Measurements from ENCODE around the gene HTR6. TPM values are rescaled to one million over a fixed set of nuclear protein-coding genes. Genes with fewer than 3 reads are reported as not detected.

The HTR6 gene
- total RNA-seq, 2 experiments from 2014 or later = not detected

GRCh38 chr1:19682901-19683300 lies 18.2 kb downstream of the HTR6 start:
- H2AFZ ChIP-seq (ENCODE audit: low read length) = no peak overlapping the region
- H3K9me2 ChIP-seq (ENCODE audit: insufficient read depth, low read length) = no peaks in the 10 kb centered on the region
- POLR2A ChIA-PET = interaction anchor here (0.7 kb wide), 1 partner anchor 207 kb away, joined by 10 read pairs; no protein-coding TSS in a partner anchor
- TF ChIP-seq CTCF (conservative IDR thresholded peaks at IDR 0.05; ENCODE audit: low read length) (no peak), EZH2phosphoT487 (IDR thresholded peaks at IDR 0.05; ENCODE audit: borderline replicate concordance, low read depth, low read length) (no peak)
- no TSS peak for BruUV-seq (replicated peaks)
- no peaks in the 10 kb centered on the region for H3K36me3 ChIP-seq (ENCODE audit: insufficient read depth, low read length)
- no peaks in the 10 kb centered on the region for H3K4me1 ChIP-seq (ENCODE audit: insufficient read depth, low read length, poor library complexity, severe bottlenecking)
- no peak overlapping the region for H3K4me2 ChIP-seq (ENCODE audit: low read length)
- CTCF ChIA-PET (ENCODE audit: unreplicated experiment) = no interaction called here
- no peaks in the 10 kb centered on the region for H3K9me3 ChIP-seq (ENCODE audit: low read length)
- no peak overlapping the region for H3K4me3 ChIP-seq (ENCODE audit: low read depth, low read length, poor library complexity, severe bottlenecking)
- H3K79me2 ChIP-seq (ENCODE audit: insufficient read depth, low read depth, low read length) = no peaks in the 10 kb centered on the region
- intact Hi-C loops (cut with micrococcal nuclease; ENCODE audit: unreplicated experiment) = no loop called here
- no peaks in the 10 kb centered on the region for H4K20me1 ChIP-seq (ENCODE audit: insufficient read depth, low read length)
- no peak overlapping the region for H3K27ac ChIP-seq (ENCODE audit: low read depth, low read length, poor library complexity, severe bottlenecking)
- DNase-seq (ENCODE audit: low spot score) = no peak

- no peak for DNase-seq (ENCODE audit: low spot score)
- intact Hi-C loops (cut with micrococcal nuclease; ENCODE audit: unreplicated experiment) = no loop called here
- Histone ChIP-seq H3K27ac (ENCODE audit: low read depth, low read length, poor library complexity, severe bottlenecking) (no peak overlapping the region), H3K36me3 (ENCODE audit: insufficient read depth, low read length) (no peaks in the 10 kb centered on the region), H3K9me3 (ENCODE audit: low read length) (no peaks in the 10 kb centered on the region), H3K9me2 (ENCODE audit: insufficient read depth, low read length) (no peaks in the 10 kb centered on the region), H2AFZ (ENCODE audit: low read length) (no peak overlapping the region), H3K4me1 (ENCODE audit: insufficient read depth, low read length, poor library complexity, severe bottlenecking) (no peaks in the 10 kb centered on the region), H3K4me3 (ENCODE audit: low read depth, low read length, poor library complexity, severe bottlenecking) (no peak overlapping the region), H3K79me2 (ENCODE audit: insufficient read depth, low read depth, low read length) (no peaks in the 10 kb centered on the region), H3K4me2 (ENCODE audit: low read length) (no peak overlapping the region), H4K20me1 (ENCODE audit: insufficient read depth, low read length) (no peaks in the 10 kb centered on the region)
- ChIA-PET POLR2A (interaction anchor here (0.7 kb wide), 1 partner anchor 207 kb away, joined by 10 read pairs; no protein-coding TSS in a partner anchor), CTCF (ENCODE audit: unreplicated experiment) (interaction anchor here (0.6 kb wide), 1 partner anchor 342 kb away, joined by 4 read pairs; no protein-coding TSS in a partner anchor)
- BruUV-seq (replicated peaks) = no TSS peak
- TF ChIP-seq EZH2phosphoT487 (IDR thresholded peaks at IDR 0.05; ENCODE audit: borderline replicate concordance, low read depth, low read length) = no peak
- no peak for TF ChIP-seq CTCF (conservative IDR thresholded peaks at IDR 0.05; ENCODE audit: low read length)
Measured at GRCh38 chr1:19683351-19683750, 18.7 kb downstream of the HTR6 start.

GRCh38 chr1:19684677-19685076 lies 20.0 kb downstream of the HTR6 start:
- no peak overlapping the region for H2AFZ ChIP-seq (ENCODE audit: low read length)
- H3K79me2 ChIP-seq (ENCODE audit: insufficient read depth, low read depth, low read length) = no peaks in the 10 kb centered on the region
- DNase-seq (ENCODE audit: low spot score) = no peak
- no peaks in the 10 kb centered on the region for H4K20me1 ChIP-seq (ENCODE audit: insufficient read depth, low read length)
- H3K27ac ChIP-seq (ENCODE audit: low read depth, low read length, poor library complexity, severe bottlenecking) = no peak overlapping the region
- BruUV-seq (replicated peaks) = no TSS peak
- no peaks in the 10 kb centered on the region for H3K9me3 ChIP-seq (ENCODE audit: low read length)
- no peak overlapping the region for H3K4me3 ChIP-seq (ENCODE audit: low read depth, low read length, poor library complexity, severe bottlenecking)
- POLR2A ChIA-PET = no interaction called here
- H3K4me1 ChIP-seq (ENCODE audit: insufficient read depth, low read length, poor library complexity, severe bottlenecking) = no peaks in the 10 kb centered on the region
- CTCF ChIA-PET (ENCODE audit: unreplicated experiment) = no interaction called here
- H3K36me3 ChIP-seq (ENCODE audit: insufficient read depth, low read length) = no peaks in the 10 kb centered on the region
- no peak overlapping the region for H3K4me2 ChIP-seq (ENCODE audit: low read length)
- intact Hi-C loops (cut with micrococcal nuclease; ENCODE audit: unreplicated experiment) = no loop called here
- H3K9me2 ChIP-seq (ENCODE audit: insufficient read depth, low read length) = no peaks in the 10 kb centered on the region
- TF ChIP-seq CTCF (conservative IDR thresholded peaks at IDR 0.05; ENCODE audit: low read length) (no peak), EZH2phosphoT487 (IDR thresholded peaks at IDR 0.05; ENCODE audit: borderline replicate concordance, low read depth, low read length) (no peak)

Measured in OCI-LY7 (cell line).